Effector memory CD4-positive, alpha-beta T cell (primary cell): Measurements from ENCODE around the gene GSTO1.

Source experiments
- DNase-seq, 3 donors: peaks; one replicate each; pipeline ENCODE4 v3.0.0-alpha.2; 2020
- H3K27ac ChIP-seq: 2 replicates; pipeline ENCODE4 v1.7.0; 2013; ENCODE audit warnings: mild to moderate bottlenecking, low read length, moderate library complexity; ENCODE audit not compliant: insufficient read depth, poor library complexity, severe bottlenecking
- H3K27me3 ChIP-seq: replicated peaks from 2 replicates; pipeline ENCODE4 v1.7.0; 2013; ENCODE audit warnings: mild to moderate bottlenecking, low read length; ENCODE audit not compliant: insufficient read depth, control insufficient read depth, poor library complexity, severe bottlenecking
- H3K36me3 ChIP-seq: 2 replicates; pipeline ENCODE4 v1.7.0; 2013; ENCODE audit warnings: mild to moderate bottlenecking, low read length, moderate library complexity; ENCODE audit not compliant: control insufficient read depth, insufficient read depth
- H3K4me1 ChIP-seq: 2 replicates; pipeline ENCODE4 v1.7.0; 2013; ENCODE audit warnings: low read length, mild to moderate bottlenecking; ENCODE audit not compliant: control insufficient read depth, insufficient read depth, poor library complexity, severe bottlenecking
- H3K4me3 ChIP-seq: 2 replicates; pipeline ENCODE4 v1.7.0; 2013; ENCODE audit warnings: low read length, low read depth, mild to moderate bottlenecking; ENCODE audit not compliant: insufficient read depth, poor library complexity, severe bottlenecking
- H3K9me3 ChIP-seq: 2 replicates; pipeline ENCODE4 v1.7.0; 2013; ENCODE audit warnings: mild to moderate bottlenecking, low read length, moderate library complexity; ENCODE audit not compliant: control insufficient read depth

Gene GSTO1

DNA sequence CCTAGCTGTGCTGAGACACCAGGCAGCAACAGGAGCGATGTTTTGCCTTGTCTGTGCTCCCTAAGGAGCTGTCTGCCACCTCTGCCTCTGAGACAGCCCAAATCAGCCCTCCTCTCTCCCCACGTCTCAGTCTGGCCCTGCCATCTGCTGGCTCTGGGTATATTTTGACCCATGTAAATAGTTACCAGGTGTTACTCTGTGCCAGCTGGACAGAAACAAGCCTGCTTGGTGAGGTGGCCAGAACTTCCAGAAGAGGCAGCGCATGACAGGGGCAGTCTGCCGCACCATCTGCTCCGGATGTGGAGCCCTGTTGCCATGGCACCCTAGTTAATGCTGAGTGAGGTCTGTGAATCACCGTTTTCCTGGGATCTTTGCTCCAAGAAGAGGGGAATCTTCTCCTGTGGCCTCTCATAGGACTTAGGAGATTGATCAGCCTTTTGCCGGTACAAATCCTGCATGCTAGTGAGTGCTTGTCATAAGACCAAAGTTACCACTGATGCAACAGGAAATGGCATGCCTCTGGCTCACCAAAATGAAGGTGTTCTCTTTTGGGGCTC is 46.1 kb downstream of the GSTO1 start:
- Histone ChIP-seq H3K36me3 (no peaks in the 10 kb centered on the region), H3K4me1 (no peaks in the 10 kb centered on the region), H3K27ac (no peak overlapping the region), H3K27me3 (no peaks in the 10 kb centered on the region), H3K4me3 (no peak overlapping the region), H3K9me3 (no peaks in the 10 kb centered on the region)
- no peak for DNase-seq

DNA sequence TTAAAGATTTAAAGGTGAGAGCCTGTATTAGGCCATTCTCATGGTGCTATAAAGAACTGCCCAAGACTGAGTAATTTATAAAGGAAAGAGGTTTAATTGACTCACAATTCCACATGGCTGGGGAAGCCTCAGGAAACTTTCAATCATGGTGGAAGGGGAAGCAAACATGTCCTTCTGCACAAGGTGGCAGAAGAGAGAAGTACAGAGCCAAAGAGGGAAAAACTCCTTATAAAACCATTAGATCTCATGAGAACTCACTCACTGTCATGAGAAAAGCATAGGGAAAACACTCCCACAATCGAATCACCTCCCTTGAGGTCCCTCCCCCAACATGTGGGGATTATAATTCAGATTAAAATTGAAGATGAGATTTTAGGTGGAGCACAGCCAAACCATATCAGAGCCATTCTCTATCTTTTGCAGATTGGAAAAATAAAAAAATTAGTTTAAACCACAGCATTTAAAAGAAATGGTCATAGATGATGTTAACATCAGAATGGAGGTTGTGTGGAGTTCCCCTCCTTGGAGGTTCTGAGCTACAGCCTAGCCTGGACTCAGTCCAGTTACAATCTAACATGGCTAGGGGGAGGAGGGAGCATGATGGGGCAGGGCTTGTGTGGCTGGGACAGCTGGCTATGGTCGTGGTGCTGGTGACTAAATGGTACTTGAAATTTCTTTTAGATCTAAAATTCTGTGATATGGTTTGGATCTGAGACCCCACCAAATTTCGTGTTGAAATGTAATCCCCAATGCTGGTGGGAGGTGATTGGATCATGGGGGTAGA is 47.4 kb downstream of the GSTO1 start:
- DNase-seq = no peak
- Histone ChIP-seq H3K27me3 (no peaks in the 10 kb centered on the region), H3K4me1 (no peaks in the 10 kb centered on the region), H3K36me3 (no peaks in the 10 kb centered on the region), H3K9me3 (no peaks in the 10 kb centered on the region), H3K4me3 (no peak overlapping the region), H3K27ac (no peak overlapping the region)

DNA sequence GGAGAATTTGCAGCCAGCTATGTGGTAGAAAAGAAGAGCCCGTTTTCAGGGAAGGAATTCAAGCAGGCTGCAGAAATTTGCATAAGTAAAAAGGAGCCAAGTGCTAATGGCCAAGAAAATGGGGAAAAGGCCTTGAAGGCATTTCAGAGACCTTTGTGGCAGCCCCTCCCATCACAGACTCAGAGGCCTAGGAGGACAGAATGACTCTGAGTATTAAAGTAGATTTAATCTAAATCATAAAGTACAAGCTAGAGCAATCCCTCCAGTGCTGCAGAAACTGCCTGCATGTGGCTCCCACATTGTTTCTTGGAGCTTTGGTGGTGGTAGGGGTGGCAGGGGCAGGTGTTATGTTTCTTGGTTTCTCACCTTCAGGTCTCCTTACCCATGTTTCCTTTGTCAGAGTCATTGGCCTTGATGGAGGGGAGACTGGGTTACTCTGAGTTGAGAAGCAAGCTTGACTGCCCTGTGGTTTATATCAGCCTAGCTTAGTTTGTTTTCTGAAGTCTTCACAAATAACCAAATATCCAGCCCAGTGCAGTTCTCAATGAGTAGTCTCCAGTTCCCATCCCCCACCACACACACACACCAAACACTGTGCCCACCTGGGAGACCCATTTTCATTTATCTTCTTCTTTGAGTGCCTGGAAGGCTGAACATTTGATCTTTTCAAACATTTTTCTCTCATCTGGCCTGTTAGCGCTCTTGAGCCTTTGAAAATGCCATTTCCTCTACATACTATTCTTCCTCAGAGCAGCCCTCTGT is 49.1 kb downstream of the GSTO1 start:
- Histone ChIP-seq H3K9me3 (no peaks in the 10 kb centered on the region), H3K4me1 (peaks cover 11% of the 10 kb centered on the region), H3K27me3 (no peaks in the 10 kb centered on the region), H3K36me3 (no peaks in the 10 kb centered on the region), H3K27ac (no peak overlapping the region), H3K4me3 (no peak overlapping the region)
- no peak for DNase-seq

DNA sequence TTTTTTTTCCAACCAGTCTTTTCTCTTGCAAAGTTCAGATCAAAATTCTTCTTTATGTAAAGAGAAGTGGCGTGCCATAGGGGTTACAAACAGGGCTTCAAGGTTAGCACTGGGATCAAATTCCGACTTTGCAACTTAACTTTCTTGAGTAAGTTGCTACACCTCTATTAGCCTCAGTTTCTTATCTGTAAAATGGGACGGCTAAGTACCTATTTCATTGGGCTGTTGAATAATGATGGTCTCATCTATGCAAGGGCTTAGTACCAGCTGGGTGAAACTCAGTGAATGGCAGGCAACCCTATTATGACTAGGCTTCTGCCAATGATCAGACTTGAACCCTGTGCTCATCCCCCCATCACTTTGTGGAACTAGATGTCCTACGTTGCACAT is 49.7 kb downstream of the GSTO1 start:
- peaks cover 14% of the 10 kb centered on the region for H3K4me1 ChIP-seq
- H3K4me3 ChIP-seq = no peak overlapping the region
- H3K9me3 ChIP-seq = no peaks in the 10 kb centered on the region
- no peaks in the 10 kb centered on the region for H3K36me3 ChIP-seq
- DNase-seq = no peak
- no peaks in the 10 kb centered on the region for H3K27me3 ChIP-seq
- H3K27ac ChIP-seq = no peak overlapping the region

DNA sequence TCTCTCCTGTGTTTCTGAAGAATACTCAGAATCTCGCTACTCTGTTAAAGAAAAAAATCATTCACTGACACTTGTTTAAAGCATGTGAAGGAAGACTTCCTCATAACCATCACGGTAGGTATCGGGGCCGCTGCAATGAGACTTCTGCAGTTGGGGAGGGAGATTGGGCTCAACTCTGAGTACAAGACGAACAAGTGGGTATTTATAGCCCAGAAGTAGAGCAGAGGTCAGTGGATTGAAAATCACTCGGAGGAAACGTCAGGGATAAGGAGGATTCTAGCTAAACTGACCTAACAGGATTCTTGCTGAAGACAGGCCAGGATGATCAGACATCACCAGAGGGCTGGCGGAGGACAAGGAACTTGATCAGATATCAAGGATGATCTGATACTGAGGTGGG is 50.2 kb downstream of the GSTO1 start:
- peaks cover 14% of the 10 kb centered on the region for H3K4me1 ChIP-seq
- H3K4me3 ChIP-seq = no peak overlapping the region
- H3K27ac ChIP-seq = no peak overlapping the region
- no peaks in the 10 kb centered on the region for H3K9me3 ChIP-seq
- no peaks in the 10 kb centered on the region for H3K36me3 ChIP-seq
- H3K27me3 ChIP-seq = no peaks in the 10 kb centered on the region
- DNase-seq = no peak

DNA sequence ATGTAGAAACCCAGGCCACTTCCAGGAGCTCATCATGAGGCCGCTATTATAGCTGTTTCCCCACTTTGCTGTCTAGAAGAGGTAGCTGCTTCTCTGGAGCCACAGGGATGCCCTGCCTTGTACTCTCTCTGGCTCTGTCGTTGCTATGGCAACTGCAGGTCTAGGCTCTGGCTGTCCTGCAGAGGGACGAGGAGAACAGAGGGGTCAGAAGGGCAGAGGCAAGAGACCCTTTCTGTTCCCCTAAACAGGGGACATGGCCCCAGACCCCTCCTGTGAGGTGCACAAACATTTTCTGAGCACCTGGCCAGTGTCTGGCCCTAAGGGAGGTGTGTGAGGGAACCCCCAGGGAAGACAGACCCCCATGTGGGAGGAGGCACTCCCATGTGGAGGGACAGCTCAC is 52.2 kb downstream of the GSTO1 start:
- no peaks in the 10 kb centered on the region for H3K9me3 ChIP-seq
- no peak overlapping the region for H3K4me3 ChIP-seq
- no peak overlapping the region for H3K27ac ChIP-seq
- H3K4me1 ChIP-seq = peaks cover 14% of the 10 kb centered on the region
- DNase-seq = no peak
- peaks cover 5% of the 10 kb centered on the region for H3K36me3 ChIP-seq
- no peaks in the 10 kb centered on the region for H3K27me3 ChIP-seq

DNA sequence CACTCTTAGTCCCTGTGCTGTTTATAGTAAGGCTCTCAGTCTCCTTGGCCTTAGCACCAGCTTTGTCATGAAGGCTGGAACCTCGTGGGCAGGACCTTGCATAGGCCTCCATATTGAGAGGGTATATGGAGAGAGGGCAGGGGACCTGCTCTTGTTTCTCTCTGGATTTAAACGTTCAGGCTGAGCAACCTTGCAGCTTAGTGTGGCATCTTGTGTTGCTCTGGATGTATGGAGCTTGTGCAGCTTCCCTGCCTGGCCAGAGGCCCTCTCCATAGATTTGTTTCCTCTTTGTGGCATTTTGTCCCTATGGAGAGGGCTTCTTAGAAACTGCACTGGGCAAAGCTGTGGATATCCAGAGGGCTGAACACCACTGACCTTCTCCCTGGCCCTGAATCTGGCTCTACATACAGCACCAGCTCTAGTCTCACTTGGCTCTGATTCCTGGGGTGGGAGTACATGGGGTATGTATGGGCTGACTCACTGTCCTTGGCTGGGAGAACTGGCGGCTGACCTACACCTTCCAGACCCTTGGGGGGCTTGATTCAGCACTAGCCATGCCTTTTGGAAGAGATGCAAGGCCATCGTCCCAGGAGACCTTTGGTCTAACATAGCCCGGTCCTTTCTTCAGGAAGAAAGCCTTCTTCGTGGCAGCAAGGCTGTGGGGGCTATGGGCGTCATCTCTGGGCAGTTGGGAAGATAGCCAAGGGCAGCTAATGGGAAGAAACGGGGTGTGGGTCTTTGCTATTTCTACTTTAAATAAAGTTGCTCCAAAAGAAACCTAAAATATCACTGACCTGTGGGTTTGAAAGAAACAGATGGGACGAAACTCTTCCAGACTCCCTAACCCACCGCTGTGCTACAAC is 53.1 kb downstream of the GSTO1 start:
- Histone ChIP-seq H3K4me1 (peaks cover 14% of the 10 kb centered on the region), H3K27ac (no peak overlapping the region), H3K9me3 (no peaks in the 10 kb centered on the region), H3K4me3 (no peak overlapping the region), H3K36me3 (peaks cover 13% of the 10 kb centered on the region), H3K27me3 (no peaks in the 10 kb centered on the region)
- no peak for DNase-seq

DNA sequence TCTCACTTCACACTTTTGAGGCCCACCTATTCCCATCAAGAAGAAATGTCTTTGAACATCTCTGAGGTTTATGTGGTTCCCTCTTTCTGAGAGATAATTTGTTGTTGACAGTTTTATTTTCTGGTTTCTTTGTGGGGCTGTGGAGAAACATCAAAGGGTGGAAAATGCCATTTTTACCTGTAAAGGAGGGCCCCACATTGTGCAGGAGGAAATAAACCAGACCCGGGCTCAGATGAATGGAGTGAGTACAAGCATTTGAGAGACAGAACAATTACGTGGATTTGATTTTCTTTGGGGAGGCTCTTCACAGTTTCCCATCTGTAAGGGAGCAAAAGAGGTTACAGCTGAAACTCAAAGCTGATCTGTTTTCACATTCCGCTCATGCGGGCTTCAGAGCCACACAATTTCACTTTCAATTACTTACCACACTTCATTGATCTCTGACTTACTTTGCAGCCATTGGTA is 53.8 kb downstream of the GSTO1 start:
- no peak overlapping the region for H3K27ac ChIP-seq
- H3K27me3 ChIP-seq = no peaks in the 10 kb centered on the region
- H3K4me1 ChIP-seq = peaks cover 14% of the 10 kb centered on the region
- peaks cover 19% of the 10 kb centered on the region for H3K36me3 ChIP-seq
- no peak for DNase-seq
- H3K4me3 ChIP-seq = no peak overlapping the region
- H3K9me3 ChIP-seq = no peaks in the 10 kb centered on the region

DNA sequence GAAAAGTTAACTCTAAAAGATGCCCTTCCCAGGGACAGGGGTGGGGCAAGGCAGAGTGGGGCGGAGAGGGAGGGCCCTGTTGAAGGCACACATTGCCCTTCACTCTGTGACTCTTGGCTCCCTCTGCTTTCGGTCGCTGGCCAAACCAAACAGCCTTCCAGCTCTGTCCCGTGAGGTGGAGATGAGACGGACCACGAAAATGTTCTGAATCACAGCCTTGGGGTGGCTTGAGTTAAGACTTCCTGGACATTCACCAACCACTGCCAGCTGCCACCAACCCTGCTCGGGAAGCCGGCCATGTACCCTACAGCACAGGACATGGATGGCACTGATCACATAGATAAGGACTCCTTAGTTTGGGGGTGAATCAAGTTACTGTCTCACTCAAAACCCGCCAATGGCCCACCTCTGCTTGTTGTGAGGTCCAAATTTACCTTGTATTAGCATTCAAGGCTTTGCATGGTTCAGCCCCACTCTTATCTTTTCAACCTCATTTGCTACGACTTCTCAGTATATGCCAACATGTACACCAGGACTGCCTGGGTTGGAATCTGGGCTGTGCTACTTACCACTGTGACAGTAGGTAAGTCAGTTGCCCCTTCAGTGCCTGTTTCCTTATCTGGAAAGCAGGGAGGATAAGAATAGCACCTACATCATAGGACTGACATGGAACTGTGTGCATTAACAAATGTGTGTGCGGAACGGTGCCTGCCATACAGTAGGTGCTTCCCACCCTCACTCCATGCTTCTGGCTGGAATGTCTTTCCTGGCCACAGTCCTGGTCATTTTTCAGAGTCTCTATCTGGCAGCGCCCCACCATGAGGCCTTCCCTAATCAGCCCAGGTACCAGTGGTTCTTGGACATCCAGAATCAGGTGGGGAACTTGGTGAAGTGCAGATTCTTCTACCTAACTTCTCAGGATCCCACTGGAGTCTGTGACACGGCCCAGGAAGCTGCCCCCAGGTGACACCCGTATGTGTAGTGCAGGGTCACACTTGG is 55.6 kb downstream of the GSTO1 start:
- Histone ChIP-seq H3K27ac (no peak overlapping the region), H3K36me3 (peaks cover 38% of the 10 kb centered on the region)

More for the DNA sequence above, 55.6 kb downstream of the GSTO1 start:
- DNase-seq = no peak
- no peaks in the 10 kb centered on the region for H3K27me3 ChIP-seq
- no peaks in the 10 kb centered on the region for H3K9me3 ChIP-seq
- no peak overlapping the region for H3K4me3 ChIP-seq
- peaks cover 14% of the 10 kb centered on the region for H3K4me1 ChIP-seq
